WERI-Rb-1 (cell line): ENCODE measurements around the gene RACK1.

Experiments used
- DNase-seq: peaks from one replicate; pipeline ENCODE4 v3.0.0-alpha.2; 2020
- H3K27ac ChIP-seq: fragments of 250-450 bp; sonication (Bioruptor Pico); 2 replicates; pipeline ENCODE4 v1.5.1; 2020; ENCODE audit warnings: mild to moderate bottlenecking, moderate library complexity
- H3K27me3 ChIP-seq: fragments of 250-450 bp; sonication (Bioruptor Pico); 2 replicates; pipeline ENCODE4 v1.5.1; 2021; ENCODE audit warnings: mild to moderate bottlenecking, low read depth, moderate library complexity; ENCODE audit not compliant: insufficient read depth, severe bottlenecking
- H3K36me3 ChIP-seq: fragments of 250-450 bp; sonication (Bioruptor Pico); 2 replicates; pipeline ENCODE4 v1.5.1; 2020; ENCODE audit warnings: mild to moderate bottlenecking, moderate library complexity
- H3K4me3 ChIP-seq: 2 replicates; pipeline ENCODE4 v1.5.1; 2011; ENCODE audit warnings: low read depth, mild to moderate bottlenecking, control low read depth, low read length
- H3K9me3 ChIP-seq: fragments of 250-450 bp; sonication (Bioruptor Pico); 2 replicates; pipeline ENCODE4 v1.5.1; 2021; ENCODE audit warnings: mild to moderate bottlenecking, moderate library complexity; ENCODE audit not compliant: severe bottlenecking
- CTCF ChIP-seq: IDR thresholded peaks from 2 replicates; pipeline ENCODE4 v1.5.1; 2011; ENCODE audit warnings: low read depth, mild to moderate bottlenecking, control low read depth, inconsistent platforms, low read length

The RACK1 gene

GRCh38 chr5:181231432-181231831, 12.3 kb downstream of the RACK1 start:
- TF ChIP-seq CTCF: no peak
- Histone ChIP-seq H3K4me3 (no peak overlapping the region), H3K27ac (no peak overlapping the region), H3K9me3 (no peaks in the 10 kb centered on the region), H3K36me3 (peaks cover 15% of the 10 kb centered on the region), H3K27me3 (no peaks in the 10 kb centered on the region)
- DNase-seq: no peak

- Histone ChIP-seq H3K27ac (no peak overlapping the region), H3K4me3 (no peak overlapping the region), H3K9me3 (no peaks in the 10 kb centered on the region), H3K36me3 (peaks cover 7% of the 10 kb centered on the region), H3K27me3 (no peaks in the 10 kb centered on the region)
- DNase-seq: no peak
- no peak for TF ChIP-seq CTCF
Observed at GRCh38 chr5:181230551-181230950, 13.2 kb downstream of the RACK1 start.

- H3K27ac ChIP-seq: no peak overlapping the region
- no peak for TF ChIP-seq CTCF
- H3K27me3 ChIP-seq: no peaks in the 10 kb centered on the region
- no peaks in the 10 kb centered on the region for H3K9me3 ChIP-seq
- peaks cover 3% of the 10 kb centered on the region; the same call in 1 of the 2 replicates for H3K36me3 ChIP-seq
- no peak overlapping the region for H3K4me3 ChIP-seq
- no peak for DNase-seq
Observed at GRCh38 chr5:181229996-181230395, 13.7 kb downstream of the RACK1 start.

- no peak for DNase-seq
- peak overlapping the region; percentile 94; the same call in 1 of the 2 replicates for H3K27ac ChIP-seq
- no peaks in the 10 kb centered on the region for H3K27me3 ChIP-seq
- H3K36me3 ChIP-seq: no peaks in the 10 kb centered on the region
- no peak for TF ChIP-seq CTCF
- no peaks in the 10 kb centered on the region for H3K9me3 ChIP-seq
- peak overlapping the region; percentile 55 for H3K4me3 ChIP-seq
Observed at GRCh38 chr5:181224390-181225229, 19.1 kb downstream of the RACK1 start.

GRCh38 chr5:181223729-181224389, 19.8 kb downstream of the RACK1 start:
- Histone ChIP-seq H3K4me3 (peak overlapping the region; percentile 55), H3K27ac (peak overlapping the region; percentile 94), H3K9me3 (no peaks in the 10 kb centered on the region), H3K36me3 (no peaks in the 10 kb centered on the region), H3K27me3 (no peaks in the 10 kb centered on the region)
- TF ChIP-seq CTCF: no peak
- peak; percentile 27 for DNase-seq
